Erythroblast (primary cell): ENCODE data around the gene AP3D1.

Experiments
- GATA1 ChIP-seq: IDR thresholded peaks from 2 replicates; pipeline ENCODE4 v1.6.1; 2011; ENCODE audit warnings: low read depth, mild to moderate bottlenecking, control low read depth, low read length, moderate library complexity
- POLR2A ChIP-seq: IDR thresholded peaks from 2 replicates; pipeline ENCODE4 v1.6.1; 2011; ENCODE audit warnings: mild to moderate bottlenecking, low read length

DNA sequence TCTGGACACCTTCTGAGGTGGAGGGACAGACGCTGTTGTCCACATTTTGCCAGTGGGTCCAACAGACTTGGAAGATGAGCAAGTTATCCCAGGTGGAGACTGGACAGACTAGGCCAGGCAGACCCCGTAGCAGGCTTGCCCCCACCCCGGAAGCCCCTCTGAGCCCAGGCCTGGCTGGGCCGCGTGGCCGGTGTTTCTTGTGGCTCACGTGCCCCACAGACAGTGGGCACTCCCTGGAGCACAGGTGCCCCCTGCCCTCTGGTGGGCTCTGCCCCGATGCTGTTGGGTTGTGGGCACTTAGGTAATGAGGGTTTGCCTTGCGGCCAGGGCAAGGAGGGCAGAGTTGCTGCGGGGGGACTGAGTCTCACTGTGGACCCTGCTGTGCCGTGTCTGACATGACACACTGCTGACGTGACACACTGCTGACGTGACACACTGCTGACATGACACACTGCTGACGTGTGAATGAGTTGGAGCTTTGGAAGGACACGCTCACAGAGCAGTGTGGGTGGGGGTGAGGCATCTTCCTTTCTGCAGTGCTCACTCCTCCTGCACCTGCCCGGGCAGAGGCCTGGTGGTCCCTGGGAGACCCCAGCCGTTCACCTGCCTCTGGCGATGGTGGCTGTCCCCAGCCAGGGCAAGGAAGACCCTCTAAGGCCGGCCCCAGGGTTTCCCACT, 37.5 kb upstream of the AP3D1 start:
- TF ChIP-seq POLR2A, result no peak
- no peak for TF ChIP-seq GATA1
